GM08714 (cell line): ENCODE measurements around the gene RPRD1B.

Experiments
- H3K4me3 ChIP-seq: fragments of 200-500 bp; sonication (Bioruptor generic); 2 replicates; pipeline ENCODE4 v1.5.1; 2014; ENCODE audit warnings: mild to moderate bottlenecking, low read length, inconsistent platforms
- ZNF274 ChIP-seq: IDR thresholded peaks from 2 replicates; pipeline ENCODE4 v1.6.1; 2012; ENCODE audit warnings: mild to moderate bottlenecking, low read depth, low read length

Gene RPRD1B

GRCh38 chr20:38139977-38140753, 106.6 kb downstream of the RPRD1B start:
- H3K4me3 ChIP-seq = no peak overlapping the region
- no peak for TF ChIP-seq ZNF274

DNA sequence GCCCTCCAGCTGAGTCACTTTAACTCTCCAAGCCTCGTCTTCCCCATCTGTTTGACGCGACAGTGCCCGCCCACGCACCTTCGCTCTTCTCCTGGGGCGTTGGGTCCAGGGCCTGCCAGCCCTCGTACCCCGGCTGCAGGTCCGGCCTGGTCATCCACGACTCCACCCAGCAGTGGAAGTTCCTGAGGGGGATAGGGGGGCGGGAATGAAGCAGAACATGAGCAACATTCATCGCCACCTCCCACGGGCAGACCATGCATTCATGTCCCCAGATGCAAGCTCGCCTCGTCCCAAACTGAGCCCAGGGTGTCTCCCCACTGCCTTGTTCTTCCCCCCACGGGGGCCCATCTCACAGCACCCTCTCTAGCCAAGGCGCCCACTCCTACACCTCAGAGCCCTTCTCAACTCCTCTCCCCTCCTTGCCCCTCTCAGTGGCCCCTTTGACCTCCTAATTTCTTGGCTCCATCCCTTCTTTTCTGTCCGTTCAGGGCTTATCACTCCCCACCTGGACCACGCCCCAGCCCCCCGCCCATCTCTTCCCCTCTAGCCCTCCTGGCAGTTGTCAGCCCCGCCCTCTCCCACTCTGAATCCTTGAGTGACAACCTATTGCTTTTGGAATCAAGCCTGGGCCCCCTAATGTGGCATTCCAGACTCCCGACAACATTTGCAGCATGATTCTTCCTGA, 107.8 kb downstream of the RPRD1B start:
- H3K4me3 ChIP-seq = no peak overlapping the region
- TF ChIP-seq ZNF274 = no peak
